ENCODE results near the gene SERTAD1. TPM values are rescaled to one million over a fixed set of nuclear protein-coding genes. Genes with fewer than 3 reads are reported as not detected.

The SERTAD1 gene
- total and polyA plus RNA-seq, 2 of the 8 experiments (the other 6 are each of a cell fraction or from before 2014, with no cell fraction given) = 5.4 to 6.6 TPM

DNA sequence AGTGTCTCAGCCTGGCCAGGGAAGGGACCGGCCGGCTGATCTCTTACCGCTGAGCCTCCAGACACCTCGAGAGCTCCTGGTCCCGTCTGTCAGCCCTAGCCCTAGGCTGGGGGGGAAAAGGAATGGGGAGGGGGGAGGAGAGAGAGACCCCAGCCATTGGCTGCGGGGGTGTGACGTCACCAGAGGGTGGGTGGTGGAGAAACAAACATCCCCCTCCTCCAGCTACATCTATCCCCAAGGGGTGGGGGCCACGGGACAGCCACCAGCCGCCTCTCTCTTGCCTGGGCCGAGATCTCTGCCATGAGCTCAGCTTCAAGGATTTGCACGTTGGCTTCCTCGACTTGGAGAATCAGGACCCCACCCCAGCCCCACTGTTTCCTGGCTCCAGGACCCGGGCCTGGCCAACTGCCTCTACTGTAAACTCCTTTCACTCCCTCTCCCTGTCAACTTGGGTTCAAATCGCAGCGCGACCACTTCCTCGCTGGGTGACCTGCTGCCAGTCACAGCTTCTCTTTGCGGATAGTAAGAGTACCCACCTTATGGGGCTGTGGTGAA is 12.4 kb downstream of the SERTAD1 start, which contains the start of gene PRX (continued):
- TF ChIP-seq YY1 (IDR thresholded peaks at IDR 0.05; ENCODE audit: low read depth, low read length) (no peak), RBBP5 (IDR thresholded peaks at IDR 0.05; ENCODE audit: borderline replicate concordance, low read depth, low read length) (no peak), SUZ12 (IDR thresholded peaks at IDR 0.05; ENCODE audit: low read length) (no peak), EZH2 (IDR thresholded peaks at IDR 0.05; ENCODE audit: low read depth, low read length, severe bottlenecking) (no peak), HDAC2 (IDR thresholded peaks at IDR 0.05; ENCODE audit: borderline replicate concordance in 1 of 2, low read depth in 2 of 2, low read length in 2 of 2) (no peak), ZNF274 (IDR thresholded peaks at IDR 0.05; ENCODE audit: borderline replicate concordance, extremely low read depth, low read length) (no peak), RFX5 (IDR thresholded peaks at IDR 0.05; ENCODE audit: borderline replicate concordance, low read depth, low read length) (no peak), BACH1 (IDR thresholded peaks at IDR 0.05; ENCODE audit: low read length) (no peak), SP2 (IDR thresholded peaks at IDR 0.05; ENCODE audit: low read length) (no peak), TEAD4 (IDR thresholded peaks at IDR 0.05; ENCODE audit: low read depth, low read length) (no peak), CBX8 (IDR thresholded peaks at IDR 0.05; ENCODE audit: borderline replicate concordance, low read depth, low read length) (no peak), SIRT6 (IDR thresholded peaks at IDR 0.05; ENCODE audit: low read length) (no peak), KDM1A (IDR thresholded peaks at IDR 0.05; ENCODE audit: borderline replicate concordance, low read length) (no peak), TAF7 (optimal IDR thresholded peaks at IDR 0.05; ENCODE audit: borderline replicate concordance, low read depth, low read length) (no peak), BCL11A (IDR thresholded peaks at IDR 0.05; ENCODE audit: low read depth in 2 of 2, low read length in 2 of 2) (no peak)
- TF ChIP-seq, protein P1, sequence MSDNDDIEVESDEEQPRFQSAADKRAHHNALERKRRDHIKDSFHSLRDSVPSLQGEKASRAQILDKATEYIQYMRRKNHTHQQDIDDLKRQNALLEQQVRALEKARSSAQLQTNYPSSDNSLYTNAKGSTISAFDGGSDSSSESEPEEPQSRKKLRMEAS (IDR thresholded peaks at IDR 0.05) = no peak
- TF ChIP-seq, protein P2, sequence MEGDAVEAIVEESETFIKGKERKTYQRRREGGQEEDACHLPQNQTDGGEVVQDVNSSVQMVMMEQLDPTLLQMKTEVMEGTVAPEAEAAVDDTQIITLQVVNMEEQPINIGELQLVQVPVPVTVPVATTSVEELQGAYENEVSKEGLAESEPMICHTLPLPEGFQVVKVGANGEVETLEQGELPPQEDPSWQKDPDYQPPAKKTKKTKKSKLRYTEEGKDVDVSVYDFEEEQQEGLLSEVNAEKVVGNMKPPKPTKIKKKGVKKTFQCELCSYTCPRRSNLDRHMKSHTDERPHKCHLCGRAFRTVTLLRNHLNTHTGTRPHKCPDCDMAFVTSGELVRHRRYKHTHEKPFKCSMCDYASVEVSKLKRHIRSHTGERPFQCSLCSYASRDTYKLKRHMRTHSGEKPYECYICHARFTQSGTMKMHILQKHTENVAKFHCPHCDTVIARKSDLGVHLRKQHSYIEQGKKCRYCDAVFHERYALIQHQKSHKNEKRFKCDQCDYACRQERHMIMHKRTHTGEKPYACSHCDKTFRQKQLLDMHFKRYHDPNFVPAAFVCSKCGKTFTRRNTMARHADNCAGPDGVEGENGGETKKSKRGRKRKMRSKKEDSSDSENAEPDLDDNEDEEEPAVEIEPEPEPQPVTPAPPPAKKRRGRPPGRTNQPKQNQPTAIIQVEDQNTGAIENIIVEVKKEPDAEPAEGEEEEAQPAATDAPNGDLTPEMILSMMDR (IDR thresholded peaks at IDR 0.05; ENCODE audit: control extremely low read depth in 1 of 3, insufficient read depth in 1 of 3, low read depth in 1 of 3, low read length in 3 of 3) = no peak; a peak in 1 of 4 replicates
- TF ChIP-seq, protein P3, sequence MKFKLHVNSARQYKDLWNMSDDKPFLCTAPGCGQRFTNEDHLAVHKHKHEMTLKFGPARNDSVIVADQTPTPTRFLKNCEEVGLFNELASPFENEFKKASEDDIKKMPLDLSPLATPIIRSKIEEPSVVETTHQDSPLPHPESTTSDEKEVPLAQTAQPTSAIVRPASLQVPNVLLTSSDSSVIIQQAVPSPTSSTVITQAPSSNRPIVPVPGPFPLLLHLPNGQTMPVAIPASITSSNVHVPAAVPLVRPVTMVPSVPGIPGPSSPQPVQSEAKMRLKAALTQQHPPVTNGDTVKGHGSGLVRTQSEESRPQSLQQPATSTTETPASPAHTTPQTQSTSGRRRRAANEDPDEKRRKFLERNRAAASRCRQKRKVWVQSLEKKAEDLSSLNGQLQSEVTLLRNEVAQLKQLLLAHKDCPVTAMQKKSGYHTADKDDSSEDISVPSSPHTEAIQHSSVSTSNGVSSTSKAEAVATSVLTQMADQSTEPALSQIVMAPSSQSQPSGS (IDR thresholded peaks at IDR 0.05; ENCODE audit: low read length) = no peak
